ENCODE measurements around the gene TMEM186. TPM values are rescaled to one million over a fixed set of nuclear protein-coding genes. Genes with fewer than 3 reads are reported as not detected.

Gene TMEM186
- total RNA-seq, 1 donor from 2014 or later = 10.6 TPM

GRCh38 chr16:8777217-8777616, 20.2 kb downstream of the TMEM186 start:
- no peak for DNase-seq
- CTCF ChIA-PET = no interaction called here
- TF ChIP-seq CTCF (IDR thresholded peaks at IDR 0.05) = no peak

DNA sequence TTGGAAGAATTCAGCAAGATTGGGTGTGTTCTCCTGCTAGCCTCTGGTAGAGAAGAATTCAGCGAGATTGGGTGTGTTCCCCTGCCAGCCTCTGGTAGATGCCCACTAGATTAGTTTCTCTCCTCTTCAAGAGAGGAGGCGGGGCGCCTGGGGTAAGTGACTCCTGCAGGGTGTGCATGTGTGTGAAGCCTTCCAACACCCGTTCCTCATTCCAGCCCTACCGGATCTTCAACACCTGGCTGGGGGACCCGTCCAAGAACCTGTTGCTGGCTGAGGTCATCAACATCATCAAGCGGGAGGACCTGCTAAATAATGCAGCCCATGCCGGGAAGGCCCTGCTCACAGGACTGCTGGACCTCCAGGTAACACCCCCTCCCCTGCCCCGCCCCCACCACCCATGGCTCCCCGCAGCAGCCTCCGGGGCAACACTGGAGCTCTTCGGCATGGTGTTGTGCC, 21.3 kb downstream of the TMEM186 start:
- Mint-ChIP-seq H3K4me1 (no peaks in the 10 kb centered on the region), H3K36me3 (ENCODE audit: low read depth) (peaks cover 69% of the 10 kb centered on the region), H3K4me3 (no peak overlapping the region), H3K27ac (no peak overlapping the region), H3K27me3 (no peaks in the 10 kb centered on the region), H3K9me3 (no peaks in the 10 kb centered on the region)
- TF ChIP-seq CTCF (IDR thresholded peaks at IDR 0.05) = no peak
- DNase-seq (no peak), ATAC-seq (ENCODE audit: low read depth) (no peak)
- intact Hi-C loops (cut with micrococcal nuclease) = no loop called here
- CTCF ChIA-PET = no interaction called here
- POLR2A ChIA-PET = no interaction called here

More at GRCh38 chr16:8777217-8777616, 20.2 kb downstream of the TMEM186 start:
- peaks cover 64% of the 10 kb centered on the region for H3K36me3 Mint-ChIP-seq (ENCODE audit: low read depth)
- H3K27ac Mint-ChIP-seq = no peak overlapping the region
- no peaks in the 10 kb centered on the region for H3K9me3 Mint-ChIP-seq
- POLR2A ChIA-PET = no interaction called here
- intact Hi-C loops (cut with micrococcal nuclease) = no loop called here
- H3K4me3 Mint-ChIP-seq = no peak overlapping the region
- no peaks in the 10 kb centered on the region for H3K4me1 Mint-ChIP-seq
- H3K27me3 Mint-ChIP-seq = no peaks in the 10 kb centered on the region
- no peak for ATAC-seq (ENCODE audit: low read depth)

DNA sequence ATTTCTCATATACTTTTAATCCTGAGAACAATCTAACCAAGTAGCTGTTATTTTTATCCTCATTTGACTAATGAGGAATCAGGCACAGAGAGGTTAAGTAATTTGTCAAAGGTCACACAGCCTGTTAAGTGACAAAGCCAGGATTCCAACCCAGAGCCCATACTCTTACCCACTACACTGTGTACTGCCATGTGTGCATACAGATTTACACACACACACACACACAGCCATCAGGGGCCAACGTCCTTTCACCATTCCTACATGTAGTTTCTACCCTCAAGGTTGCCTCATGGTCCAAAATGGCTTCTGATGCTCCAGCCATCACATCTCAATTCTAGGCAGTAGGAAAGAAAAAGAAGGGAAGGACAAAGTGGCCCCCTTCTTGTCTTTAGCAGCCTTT, 22.1 kb downstream of the TMEM186 start:
- no peaks in the 10 kb centered on the region for H3K27me3 Mint-ChIP-seq
- no peak overlapping the region for H3K27ac Mint-ChIP-seq
- intact Hi-C loops (cut with micrococcal nuclease) = no loop called here
- ChIA-PET CTCF (no interaction called here), POLR2A (no interaction called here)
- H3K4me1 Mint-ChIP-seq = no peaks in the 10 kb centered on the region
- no peak for TF ChIP-seq CTCF (IDR thresholded peaks at IDR 0.05)
- no peak for ATAC-seq (ENCODE audit: low read depth)
- DNase-seq = no peak
- peaks cover 66% of the 10 kb centered on the region for H3K36me3 Mint-ChIP-seq (ENCODE audit: low read depth)
- no peak overlapping the region for H3K4me3 Mint-ChIP-seq
- H3K9me3 Mint-ChIP-seq = no peaks in the 10 kb centered on the region

DNA sequence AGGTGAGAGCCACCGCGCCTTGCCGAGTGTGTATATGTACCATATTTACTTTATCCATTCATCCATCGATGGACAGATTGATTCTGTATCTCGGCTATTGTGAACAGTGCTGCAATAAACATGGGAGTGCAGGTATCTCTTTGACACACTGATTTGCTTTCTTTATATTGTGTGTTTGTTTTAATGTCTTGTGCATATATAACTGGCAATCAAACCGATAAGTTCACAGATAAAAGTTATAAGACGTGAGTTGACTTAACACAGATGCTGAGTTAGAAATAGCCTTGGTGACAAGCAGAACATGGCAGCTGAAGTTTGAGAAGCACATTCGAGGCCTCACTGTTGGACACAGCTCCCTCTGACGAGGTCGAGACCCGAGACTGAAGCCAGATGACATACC, 23.2 kb downstream of the TMEM186 start:
- H3K4me3 Mint-ChIP-seq = no peak overlapping the region
- intact Hi-C loops (cut with micrococcal nuclease) = no loop called here

DNA sequence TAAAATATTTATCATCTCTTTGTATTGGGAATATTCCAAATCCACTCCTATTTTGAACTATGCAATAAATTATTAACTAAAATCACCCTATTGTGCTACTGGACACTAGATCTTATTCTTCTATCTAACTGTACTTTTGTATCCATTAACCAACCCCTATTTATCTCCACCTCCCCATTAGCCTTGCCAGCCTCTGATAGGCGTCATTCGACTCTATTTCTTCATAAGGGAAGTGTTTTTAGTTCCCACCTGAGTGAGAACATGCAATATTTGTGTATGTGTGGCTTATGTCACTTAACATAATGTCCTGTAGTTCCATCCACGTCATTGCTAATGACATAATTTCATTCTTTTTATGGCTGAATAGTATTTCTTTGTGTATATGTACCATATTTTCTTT, 23.9 kb downstream of the TMEM186 start:
- ATAC-seq (ENCODE audit: low read depth) (no peak), DNase-seq (no peak)
- H3K4me1 Mint-ChIP-seq = no peaks in the 10 kb centered on the region
- ChIA-PET POLR2A (no interaction called here), CTCF (no interaction called here)
- no peaks in the 10 kb centered on the region for H3K9me3 Mint-ChIP-seq
- no peak overlapping the region for H3K27ac Mint-ChIP-seq
- TF ChIP-seq CTCF (IDR thresholded peaks at IDR 0.05) = no peak
- intact Hi-C loops (cut with micrococcal nuclease) = no loop called here
- no peaks in the 10 kb centered on the region for H3K27me3 Mint-ChIP-seq
- no peak overlapping the region for H3K4me3 Mint-ChIP-seq
- peaks cover 66% of the 10 kb centered on the region for H3K36me3 Mint-ChIP-seq (ENCODE audit: low read depth)

More for the DNA sequence above, 23.2 kb downstream of the TMEM186 start:
- DNase-seq = no peak
- ChIA-PET POLR2A (no interaction called here), CTCF (no interaction called here)
- Mint-ChIP-seq H3K36me3 (ENCODE audit: low read depth) (peaks cover 62% of the 10 kb centered on the region), H3K27ac (no peak overlapping the region), H3K27me3 (no peaks in the 10 kb centered on the region), H3K9me3 (no peaks in the 10 kb centered on the region), H3K4me1 (no peaks in the 10 kb centered on the region)
- ATAC-seq (ENCODE audit: low read depth) = no peak
- no peak for TF ChIP-seq CTCF (IDR thresholded peaks at IDR 0.05)

All from activated B cell treated with CpG ODN at 0.5 μM for 24 hours (primary cell).